Upper lobe of right lung (tissue), 1 donor: ENCODE data around the gene FAM107A. TPM values are rescaled to one million over a fixed set of nuclear protein-coding genes. Genes with fewer than 3 reads are reported as not detected.
"Not testable (repeated sequence)": the region's sequence is repeated elsewhere in the genome, so short reads cannot be mapped to it uniquely, and the experiment has no call there.

Source experiments
- ATAC-seq: fragments of 200-7000 bp; cut with Tn5 transposase; one replicate; pipeline ENCODE4 v1.9.1; 2020; ENCODE audit warnings: mild to moderate bottlenecking, moderate library complexity
- DNase-seq: peaks from one replicate; pipeline ENCODE4 v3.0.0-alpha.2; 2020
- H3K27ac ChIP-seq: fragments of 200-600 bp; one replicate; pipeline ENCODE4 v1.8.0; 2022
- H3K27me3 ChIP-seq: fragments of 200-600 bp; one replicate; pipeline ENCODE4 v1.8.0; 2022; ENCODE audit warnings: mild to moderate bottlenecking
- H3K36me3 ChIP-seq: fragments of 200-600 bp; one replicate; pipeline ENCODE4 v1.8.0; 2022
- H3K4me1 ChIP-seq: fragments of 200-600 bp; one replicate; pipeline ENCODE4 v1.8.0; 2022
- H3K4me3 ChIP-seq: fragments of 200-600 bp; one replicate; pipeline ENCODE4 v1.8.0; 2022; ENCODE audit warnings: mild to moderate bottlenecking
- H3K9me3 ChIP-seq: fragments of 200-600 bp; one replicate; pipeline ENCODE4 v1.8.0; 2022
- CTCF ChIP-seq: fragments of 200-600 bp; IDR thresholded peaks from one replicate; pipeline ENCODE4 v1.8.0; 2022; ENCODE audit warnings: antibody characterized with exemption
- intact Hi-C: fragments of 100-400 bp; cut with DNase I; formaldehyde crosslinking; loops from one replicate; pipeline ENCODE4 v1.11.0; 2022
- total RNA-seq: library from RNA; stranded (reverse); fragmentation: NEBNext Ultra II Directional; extraction: Animal tissue kit (Norgen Biotek cat#: 25700); gene quantifications from one replicate; pipeline ENCODE4 v1.2.1, GENCODE V29; 2021
- donor health status: DM: no; HTN: yes; CAD: no; lungs with severe emphysema.

The FAM107A gene
- total RNA-seq, 1 donor from 2014 or later: 91.5 TPM

DNA sequence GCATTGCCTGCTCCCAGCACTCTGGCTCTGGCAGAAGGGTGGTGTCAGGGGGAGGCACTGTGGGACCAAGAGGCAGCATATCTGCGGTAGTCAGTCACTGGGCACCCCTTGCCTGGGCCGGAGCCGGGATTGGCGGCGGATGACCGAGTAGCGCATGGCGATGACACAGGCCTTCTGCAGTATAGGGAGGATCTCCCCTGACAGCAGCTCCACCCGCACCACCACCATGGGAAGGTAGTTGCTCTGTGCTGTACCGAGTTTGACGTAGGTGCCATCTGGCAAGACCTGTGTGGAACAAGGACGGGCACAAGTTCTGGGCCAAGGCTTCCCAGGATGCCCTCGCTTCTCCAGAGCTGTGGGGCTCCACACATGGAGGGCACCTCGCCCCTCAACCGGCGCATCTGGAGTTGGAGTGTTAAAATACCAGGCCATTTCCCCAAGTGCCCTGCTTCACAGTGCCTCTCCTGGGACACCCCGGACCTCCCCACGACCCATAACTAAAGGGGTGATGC, 46.8 kb downstream of the FAM107A start:
- Histone ChIP-seq H3K27me3 (no peaks in the 10 kb centered on the region), H3K9me3 (no peaks in the 10 kb centered on the region), H3K27ac (no peak overlapping the region), H3K4me1 (no peaks in the 10 kb centered on the region), H3K36me3 (no peaks in the 10 kb centered on the region), H3K4me3 (no peak overlapping the region)
- ATAC-seq (no peak), DNase-seq (no peak)
- TF ChIP-seq CTCF: no peak
- intact Hi-C loops: no loop called here

DNA sequence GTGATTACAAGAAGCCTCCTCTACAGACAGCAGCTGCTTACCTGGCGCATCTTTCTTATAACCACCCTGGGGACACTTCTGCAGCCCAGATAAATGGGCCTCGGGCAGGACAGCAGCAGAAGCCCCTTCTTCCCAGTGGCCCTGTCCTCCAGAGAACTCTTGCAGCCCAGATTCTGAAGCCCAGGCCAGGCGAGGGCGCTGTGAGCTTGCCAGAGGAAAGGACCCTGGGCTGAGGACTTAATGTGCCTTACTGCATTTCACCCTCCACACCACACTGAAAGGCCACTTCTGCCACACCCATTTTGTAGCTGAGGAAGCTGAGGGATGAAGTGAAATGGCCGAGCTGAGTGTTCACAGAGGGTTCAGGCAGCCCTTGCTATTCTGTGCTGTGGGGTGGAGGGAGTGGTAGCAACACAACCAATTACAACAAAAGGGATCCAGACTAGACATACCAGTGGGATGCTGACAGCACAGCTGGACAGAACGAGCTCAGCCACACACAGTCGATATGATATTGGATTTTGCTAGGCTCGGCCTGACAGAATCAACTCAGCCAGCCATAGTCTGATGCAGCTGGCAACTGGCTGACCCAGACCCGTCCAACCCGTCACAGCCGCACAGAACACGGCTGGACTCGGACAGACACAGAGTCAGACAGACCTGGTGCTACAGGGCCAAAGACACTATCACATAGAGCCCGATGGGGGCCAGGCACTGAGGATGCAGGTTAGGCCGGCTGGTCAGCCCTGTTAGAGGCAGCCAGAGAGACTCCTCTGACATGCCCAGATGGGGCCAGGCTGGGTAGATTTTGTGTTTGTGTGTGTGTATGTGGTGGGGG, 47.5 kb downstream of the FAM107A start:
- Histone ChIP-seq H3K4me1 (no peaks in the 10 kb centered on the region), H3K9me3 (no peaks in the 10 kb centered on the region), H3K27me3 (no peaks in the 10 kb centered on the region), H3K36me3 (no peaks in the 10 kb centered on the region), H3K4me3 (no peak overlapping the region), H3K27ac (no peak overlapping the region)
- intact Hi-C loops: no loop called here
- TF ChIP-seq CTCF: no peak
- ATAC-seq (no peak), DNase-seq (no peak)

DNA sequence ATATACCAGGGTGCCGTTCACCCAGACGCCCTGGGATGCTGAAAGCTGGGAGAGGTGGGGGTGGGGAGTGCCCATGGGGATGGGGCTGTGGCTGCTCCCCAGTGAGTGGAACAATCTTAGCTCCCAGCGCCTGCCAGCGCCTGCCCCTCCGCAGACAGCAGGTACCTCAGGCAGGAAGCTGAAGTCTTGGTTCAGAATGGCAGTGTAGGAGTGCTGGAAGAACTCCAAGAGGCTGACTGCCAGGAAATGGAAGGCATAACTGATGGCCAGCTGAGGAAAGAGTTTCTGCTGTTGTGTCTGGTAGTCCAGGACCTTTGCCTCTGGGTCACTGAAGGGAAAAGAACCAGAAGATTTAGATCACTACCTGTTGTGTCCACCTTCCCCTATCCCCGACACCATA, 48.6 kb downstream of the FAM107A start:
- H3K4me1 ChIP-seq: no peaks in the 10 kb centered on the region
- H3K4me3 ChIP-seq: no peak overlapping the region
- no peaks in the 10 kb centered on the region for H3K9me3 ChIP-seq
- no peak overlapping the region for H3K27ac ChIP-seq
- ATAC-seq: peak; percentile 30
- no peaks in the 10 kb centered on the region for H3K27me3 ChIP-seq
- no peaks in the 10 kb centered on the region for H3K36me3 ChIP-seq
- no peak for TF ChIP-seq CTCF
- no peak for DNase-seq
- intact Hi-C loops: no loop called here

DNA sequence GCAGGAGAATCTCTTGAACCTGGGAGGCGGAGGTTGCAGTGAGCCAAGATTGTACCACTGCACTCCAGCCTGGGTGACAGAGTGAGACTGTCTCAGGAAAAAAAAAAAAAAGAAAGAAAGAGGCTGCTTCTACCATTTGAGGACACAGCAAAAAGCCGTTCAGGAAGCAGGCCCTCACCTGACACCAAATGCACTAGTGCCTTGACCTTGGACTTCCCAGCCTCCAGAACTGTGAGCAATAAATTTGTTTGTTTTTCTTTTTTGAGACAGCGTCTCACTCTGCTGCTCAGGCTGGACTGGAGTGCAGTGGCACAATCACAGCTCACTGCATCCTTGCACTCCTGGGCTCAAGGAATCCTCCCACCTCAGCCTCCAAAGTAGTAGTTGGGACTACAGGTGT, 49.8 kb downstream of the FAM107A start:
- H3K27me3 ChIP-seq, intact Hi-C loops, H3K36me3 ChIP-seq, H3K4me3 ChIP-seq, H3K27ac ChIP-seq, ATAC-seq, H3K4me1 ChIP-seq, DNase-seq, H3K9me3 ChIP-seq: not testable (repeated sequence)

DNA sequence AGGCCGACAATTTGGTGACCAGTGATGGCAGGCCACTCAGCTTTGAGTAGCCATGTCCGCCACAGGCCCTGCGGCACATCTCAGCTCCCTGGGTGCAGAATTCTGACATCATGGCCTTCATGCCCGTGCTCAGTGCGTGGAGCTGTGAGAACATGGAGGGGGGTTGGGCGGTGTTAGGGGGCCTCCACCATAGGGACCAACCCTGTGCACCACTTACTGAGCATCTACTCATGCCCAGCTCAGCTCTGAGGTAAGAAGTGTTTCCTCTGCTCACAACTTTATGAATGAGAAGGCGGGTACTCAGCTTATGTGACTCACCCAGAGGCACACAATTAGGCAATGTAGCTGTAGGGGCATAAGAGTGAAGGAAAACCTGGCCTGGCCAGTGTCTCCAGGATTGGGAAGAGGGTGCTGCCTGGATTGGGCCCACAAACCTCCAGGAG, 50.7 kb downstream of the FAM107A start:
- no peaks in the 10 kb centered on the region for H3K27me3 ChIP-seq
- no peak overlapping the region for H3K4me3 ChIP-seq
- H3K9me3 ChIP-seq: no peaks in the 10 kb centered on the region
- no peak for DNase-seq
- H3K4me1 ChIP-seq: no peaks in the 10 kb centered on the region
- no peak for TF ChIP-seq CTCF
- H3K27ac ChIP-seq: no peak overlapping the region
- intact Hi-C loops: no loop called here
- peak; percentile 77 for ATAC-seq
- H3K36me3 ChIP-seq: no peaks in the 10 kb centered on the region

DNA sequence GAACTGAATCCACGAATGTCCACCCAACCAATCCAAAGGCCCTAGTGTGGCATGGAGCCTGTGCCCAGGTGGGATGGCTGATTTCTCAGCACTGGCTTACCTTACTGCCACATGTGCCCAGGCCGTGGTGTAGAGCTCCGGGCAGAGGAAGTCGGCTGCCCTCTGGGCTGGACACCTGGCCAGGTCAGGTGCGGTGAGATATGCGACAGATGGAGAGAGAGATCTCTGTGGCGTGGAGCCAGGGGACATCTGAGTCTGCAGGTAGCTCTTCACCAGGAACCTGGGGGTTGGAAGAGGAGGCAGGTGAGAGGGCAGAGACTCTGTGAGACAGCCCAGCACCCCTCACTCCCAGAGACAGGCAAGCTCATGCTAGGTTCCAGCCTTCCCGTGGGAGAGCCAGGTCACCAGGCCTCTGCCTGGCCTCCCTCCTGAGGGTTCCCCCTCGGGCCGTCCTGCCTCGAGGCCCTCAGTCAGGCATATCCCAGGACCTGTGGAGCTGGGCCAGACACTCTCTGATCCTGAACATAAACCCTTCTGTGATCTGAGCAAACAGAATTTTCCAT, 52.8 kb downstream of the FAM107A start:
- H3K27ac ChIP-seq: no peak overlapping the region
- no peak for DNase-seq
- H3K4me1 ChIP-seq: no peaks in the 10 kb centered on the region
- intact Hi-C loops: no loop called here
- no peak for ATAC-seq
- H3K9me3 ChIP-seq: no peaks in the 10 kb centered on the region
- H3K36me3 ChIP-seq: no peaks in the 10 kb centered on the region
- no peak overlapping the region for H3K4me3 ChIP-seq
- H3K27me3 ChIP-seq: no peaks in the 10 kb centered on the region
- TF ChIP-seq CTCF: no peak
